ENCODE data around the gene HDHD3. TPM values are rescaled to one million over a fixed set of nuclear protein-coding genes. Genes with fewer than 3 reads are reported as not detected.

The HDHD3 gene
- total RNA-seq, 2 donors from 2014 or later: 17.7 to 23.2 TPM

Other genes with a start within 250 kb of the HDHD3 start
- 1 to 10 TPM; 2.1 to 3.8 TPM for gene SLC31A2, start 226.0 kb downstream of the HDHD3 start, total RNA-seq
- 10 to 100 TPM; 12.5 to 45.6 TPM for gene FKBP15, start 155.7 kb downstream of the HDHD3 start, total RNA-seq
- gene SLC31A1, start 155.4 kb downstream of the HDHD3 start, total RNA-seq: 10 to 100 TPM; 11.5 to 14.8 TPM
- gene CDC26, start 101.4 kb downstream of the HDHD3 start, total RNA-seq: 10 to 100 TPM; 40.3 to 47.7 TPM
- 10 to 100 TPM; 45.2 to 50.3 TPM for gene PRPF4, start 101.3 kb downstream of the HDHD3 start, total RNA-seq
- gene RNF183, start 73.6 kb downstream of the HDHD3 start, total RNA-seq: under 1 TPM in 1 of 2 donors, not detected in 1; 0.29 TPM
- gene WDR31, start 36.7 kb downstream of the HDHD3 start, total RNA-seq: 1 to 10 TPM in 1 of 2 donors, under 1 TPM in 1; 0.41 to 4.9 TPM
- gene BSPRY, start 27.4 kb downstream of the HDHD3 start, total RNA-seq: 10 to 100 TPM in 1 of 2 donors, 1 to 10 TPM in 1; 7.7 to 29.6 TPM
- gene ALAD, start 24.3 kb upstream of the HDHD3 start, total RNA-seq: 10 to 100 TPM; 28.0 to 35.3 TPM
- gene POLE3, start 33.7 kb upstream of the HDHD3 start, total RNA-seq: 10 to 100 TPM; 46.8 to 60.8 TPM
- gene C9orf43, start 33.8 kb upstream of the HDHD3 start, total RNA-seq: 1 to 10 TPM in 1 of 2 donors, under 1 TPM in 1; 0.68 to 1.0 TPM
- gene RGS3, start 86.7 kb upstream of the HDHD3 start, total RNA-seq: 10 to 100 TPM; 25.7 to 56.1 TPM